IMR-90 (cell line): ENCODE data around the gene ITPR2. TPM values are rescaled to one million over a fixed set of nuclear protein-coding genes. Genes with fewer than 3 reads are reported as not detected.

Experiments
- ATAC-seq: fragments of 200-7000 bp; cut with Tn5 transposase; 2 replicates; pipeline ENCODE4 v1.9.1; 2020; ENCODE audit warnings: low read depth, mild to moderate bottlenecking, moderate library complexity
- BruUV-seq: library from RNA; stranded (reverse); fragments of 400-500 nt; replicated peaks from 2 replicates; lab custom pipeline; 2021; lab: Mats Ljungman, UMichigan
- CTCF ChIA-PET: fragments of 300-600 bp; formaldehyde crosslinking; extraction: SDS; loops from one replicate; lab custom pipeline; 2021; ENCODE audit warnings: antibody characterized with exemption; lab: Yijun Ruan, JAX
- POLR2A ChIA-PET: fragments of 300-600 bp; sonication (Branson Sonifier 250); formaldehyde crosslinking; loops from one replicate; lab custom pipeline; 2022; ENCODE audit warnings: antibody characterized with exemption; ENCODE audit not compliant: unreplicated experiment; lab: Charles Lee
- DNase-seq: peaks from one replicate; pipeline ENCODE4 v3.0.0; 2013
- H2AFZ ChIP-seq: replicated peaks from 2 replicates; pipeline ENCODE3; 2013; ENCODE audit warnings: low read length, mild to moderate bottlenecking; ENCODE audit not compliant: poor library complexity
- H2AK5ac ChIP-seq: 2 replicates; pipeline ENCODE4 v1.6.1; 2013; ENCODE audit warnings: low read depth, low read length, inconsistent platforms
- H2AK9ac ChIP-seq: replicated peaks from 2 replicates; pipeline ENCODE3; 2013; ENCODE audit warnings: mild to moderate bottlenecking, low read depth, low read length, moderate library complexity; ENCODE audit not compliant: poor library complexity
- H2BK120ac ChIP-seq: 2 replicates; pipeline ENCODE4 v1.6.1; 2013; ENCODE audit warnings: low read depth, low read length, inconsistent platforms
- H2BK15ac ChIP-seq: 3 replicates; pipeline ENCODE4 v1.6.1; 2013; ENCODE audit warnings: low read depth, low read length, inconsistent platforms
- H2BK20ac ChIP-seq: 2 replicates; pipeline ENCODE4 v1.6.1; 2013; ENCODE audit warnings: low read depth, mild to moderate bottlenecking, inconsistent platforms, low read length, moderate library complexity
- H2BK5ac ChIP-seq: 2 replicates; pipeline ENCODE4 v1.6.1; 2013; ENCODE audit warnings: mild to moderate bottlenecking, low read depth, low read length, inconsistent platforms; ENCODE audit not compliant: poor library complexity, severe bottlenecking
- H3K14ac ChIP-seq: replicated peaks from 2 replicates; pipeline ENCODE4 v1.6.1; 2013; ENCODE audit warnings: low read depth, low read length, inconsistent platforms
- H3K18ac ChIP-seq: 2 replicates; pipeline ENCODE4 v1.6.1; 2013; ENCODE audit warnings: low read depth, low read length, control low read depth
- H3K23ac ChIP-seq: 2 replicates; pipeline ENCODE4 v1.6.1; 2013; ENCODE audit warnings: low read depth, low read length, inconsistent platforms
- H3K27ac ChIP-seq: 2 replicates; pipeline ENCODE4 v1.5.1; 2013; ENCODE audit warnings: mild to moderate bottlenecking, control low read depth, low read length; ENCODE audit not compliant: insufficient read depth
- H3K27me3 ChIP-seq: 2 replicates; pipeline ENCODE4 v1.6.1; 2013; ENCODE audit warnings: low read length; ENCODE audit not compliant: control insufficient read depth, insufficient read depth
- H3K36me3 ChIP-seq: 2 replicates; pipeline ENCODE4 v1.6.1; 2013; ENCODE audit warnings: low read length, mixed read lengths; ENCODE audit not compliant: control insufficient read depth, insufficient read depth
- H3K4ac ChIP-seq: 2 replicates; pipeline ENCODE4 v1.6.1; 2013; ENCODE audit warnings: low read depth, low read length, inconsistent platforms
- H3K4me1 ChIP-seq: 2 replicates; pipeline ENCODE4 v1.6.1; 2013; ENCODE audit warnings: low read length, mixed read lengths; ENCODE audit not compliant: control insufficient read depth, insufficient read depth
- H3K4me2 ChIP-seq: 2 replicates; pipeline ENCODE4 v1.6.1; 2013; ENCODE audit warnings: low read depth, mild to moderate bottlenecking, control low read depth, low read length, moderate library complexity
- H3K4me3 ChIP-seq: 2 replicates; pipeline ENCODE4 v1.5.1; 2013; ENCODE audit warnings: low read depth, mild to moderate bottlenecking, control low read depth, low read length, moderate library complexity; ENCODE audit not compliant: insufficient read depth
- H3K56ac ChIP-seq: 2 replicates; pipeline ENCODE4 v1.6.1; 2013; ENCODE audit warnings: low read length, inconsistent platforms; ENCODE audit not compliant: insufficient read depth; ENCODE audit errors: extremely low read depth
- H3K79me1 ChIP-seq, 2 experiments: 2 replicates each; pipeline ENCODE4 v1.6.1; 2013; ENCODE audit warnings: low read length in 2 of 2, inconsistent platforms in 1 of 2, low read depth in 1 of 2
- H3K9ac ChIP-seq: 2 replicates; pipeline ENCODE4 v1.6.1; 2013; ENCODE audit warnings: low read depth, low read length, control low read depth
- H3K9me1 ChIP-seq: 2 replicates; pipeline ENCODE4 v1.6.1; 2013; ENCODE audit warnings: low read length, inconsistent platforms; ENCODE audit not compliant: insufficient read depth
- H3K9me3 ChIP-seq: 2 replicates; pipeline ENCODE4 v1.6.1; 2013; ENCODE audit warnings: low read length; ENCODE audit not compliant: control insufficient read depth, insufficient read depth
- H4K20me1 ChIP-seq: 2 replicates; pipeline ENCODE4 v1.6.1; 2013; ENCODE audit warnings: low read length, inconsistent platforms; ENCODE audit not compliant: insufficient read depth
- H4K5ac ChIP-seq: 2 replicates; pipeline ENCODE4 v1.6.1; 2013; ENCODE audit warnings: mild to moderate bottlenecking, low read depth, low read length, control low read depth
- H4K8ac ChIP-seq, 2 experiments: 2 replicates each; pipeline ENCODE4 v1.6.1; 2013; ENCODE audit warnings: low read depth in 2 of 2, low read length in 2 of 2, control low read depth in 1 of 2, inconsistent platforms in 1 of 2
- H4K91ac ChIP-seq: 2 replicates; pipeline ENCODE4 v1.6.1; 2013; ENCODE audit warnings: low read depth, low read length, inconsistent platforms; ENCODE audit not compliant: insufficient read depth
- BHLHE40 ChIP-seq: fragments of 150-350 bp; IDR thresholded peaks from 2 replicates; pipeline ENCODE4 v1.6.1; 2016; ENCODE audit warnings: mild to moderate bottlenecking, low read depth, low read length
- CEBPB ChIP-seq: IDR thresholded peaks from 2 replicates; pipeline ENCODE4 v1.6.1; 2012; ENCODE audit warnings: low read depth, low read length, improper control_type of control experiment
- CHD1 ChIP-seq: IDR thresholded peaks from 2 replicates; pipeline ENCODE4 v1.6.1; 2012; ENCODE audit warnings: low read depth, low read length, improper control_type of control experiment
- CTCF ChIP-seq: conservative IDR thresholded peaks from 2 replicates; pipeline ENCODE4 v1.5.1; 2012; ENCODE audit warnings: mild to moderate bottlenecking, low read depth, low read length, improper control_type of control experiment
- ELK1 ChIP-seq: fragments of 150-350 bp; IDR thresholded peaks from 2 replicates; pipeline ENCODE4 v1.6.1; 2016; ENCODE audit warnings: low read depth, mild to moderate bottlenecking, low read length, moderate library complexity, borderline replicate concordance
- FOS ChIP-seq: fragments of 150-350 bp; IDR thresholded peaks from 2 replicates; pipeline ENCODE4 v1.6.1; 2016; ENCODE audit warnings: low read depth, low read length
- MAZ ChIP-seq: IDR thresholded peaks from 2 replicates; pipeline ENCODE4 v1.6.1; 2012; ENCODE audit warnings: low read depth, mild to moderate bottlenecking, low read length, improper control_type of control experiment, moderate library complexity, borderline replicate concordance
- MXI1 ChIP-seq: IDR thresholded peaks from 2 replicates; pipeline ENCODE4 v1.6.1; 2012; ENCODE audit warnings: low read depth, mild to moderate bottlenecking, low read length, moderate library complexity, borderline replicate concordance
- NFE2L2 ChIP-seq: fragments of 150-350 bp; IDR thresholded peaks from 2 replicates; pipeline ENCODE4 v1.6.1; 2016; ENCODE audit warnings: low read depth, mild to moderate bottlenecking, low read length
- POLR2A ChIP-seq: IDR thresholded peaks from 2 replicates; pipeline ENCODE4 v1.6.1; 2012; ENCODE audit warnings: mild to moderate bottlenecking, low read depth, low read length
- RAD21 ChIP-seq: IDR thresholded peaks from 2 replicates; pipeline ENCODE4 v1.6.1; 2012; ENCODE audit warnings: low read length, improper control_type of control experiment
- RCOR1 ChIP-seq: IDR thresholded peaks from 2 replicates; pipeline ENCODE4 v1.6.1; 2012; ENCODE audit warnings: mild to moderate bottlenecking, low read length, improper control_type of control experiment; ENCODE audit not compliant: insufficient replicate concordance
- RFX5 ChIP-seq: IDR thresholded peaks from 2 replicates; pipeline ENCODE4 v1.8.0; 2012; ENCODE audit warnings: low read depth, mild to moderate bottlenecking, low read length, moderate library complexity
- SMC3 ChIP-seq: fragments of 150-350 bp; IDR thresholded peaks from 2 replicates; pipeline ENCODE4 v1.6.1; 2016; ENCODE audit warnings: low read depth, mild to moderate bottlenecking, antibody characterized with exemption, low read length, moderate library complexity
- USF2 ChIP-seq: fragments of 150-350 bp; IDR thresholded peaks from 2 replicates; pipeline ENCODE4 v1.6.1; 2017; ENCODE audit warnings: mild to moderate bottlenecking, antibody characterized with exemption, low read length, low read depth
- WGBS, 2 experiments: methylation state at CpG; one replicate each; pipeline versions ENCODE4 v1.1.5 to v1.1.7; 2013; ENCODE audit warnings: missing lambda C conversion rate in 2 of 2; ENCODE audit not compliant: insufficient read length in 1 of 2; ENCODE audit errors: extremely low coverage in 2 of 2; 5-methylcytosine and 5-hydroxymethylcytosine counted together
- dilution Hi-C: fragments of 300-500 bp; cut with HindIII; formaldehyde crosslinking; loops from one replicate; pipeline ENCODE4 v1.14.3; 2018; ENCODE audit warnings: low sequenced_read_pairs; ENCODE audit not compliant: unreplicated experiment
- in situ Hi-C: fragments of 300-500 bp; cut with MboI; formaldehyde crosslinking; loops from 3 replicates; pipeline ENCODE4 v1.14.3; 2019; ENCODE audit warnings: low sequenced_read_pairs, inconsistent platforms, mixed read lengths
- intact Hi-C: fragments of 100-400 bp; cut with micrococcal nuclease; formaldehyde crosslinking; loops from 2 replicates; pipeline ENCODE4 v1.10.0; 2022
- polyA plus RNA-seq, 3 experiments: library from polyadenylated mRNA; depleted of rRNA; stranded (reverse); fragments of >200 nt; gene quantifications; 2 replicates each; pipeline ENCODE4 v1.2.3, GENCODE V29; 2012; ENCODE audit warnings: low replicate concordance in 1 of 3
- total RNA-seq: library from RNA; depleted of rRNA; stranded (reverse); fragments of >200 nt; gene quantifications from 2 replicates; pipeline ENCODE4 v1.2.3, GENCODE V29; 2012

ITPR2 gene
- total and polyA plus RNA-seq, 2 of the 4 experiments (the other 2 are of a cell fraction) = 1.2 to 9.0 TPM

- no peak overlapping the region for H3K4me3 ChIP-seq
- no CpG with 5 or more reads among the region's 3 CpGs for WGBS, 2 experiments
- no peak overlapping the region for H2BK5ac ChIP-seq
- dilution Hi-C loops = no loop called here
- H4K8ac ChIP-seq = no peak overlapping the region
- H2AFZ ChIP-seq = no peak overlapping the region
- ChIA-PET POLR2A (no interaction called here), CTCF (interaction anchor here (1.3 kb wide), 1 partner anchor 16 kb away, joined by 4 read pairs; no protein-coding TSS in a partner anchor)
- no peak overlapping the region; the same call in 1 of the 2 replicates for H3K18ac ChIP-seq
- intact Hi-C loops = no loop called here
- no peak overlapping the region for H4K91ac ChIP-seq
- no peak overlapping the region for H2BK120ac ChIP-seq
- no peak for DNase-seq
- in situ Hi-C loops = no loop called here
- H3K4me1 ChIP-seq = peaks cover 2% of the 10 kb centered on the region; the same call in 1 of the 2 replicates
- no peak overlapping the region for H3K4me2 ChIP-seq
- H3K56ac ChIP-seq = no peak overlapping the region
- no peak overlapping the region for H3K9ac ChIP-seq
- H3K23ac ChIP-seq = no peak overlapping the region
- BruUV-seq = no TSS peak
- TF ChIP-seq NFE2L2 (no peak), POLR2A (no peak), RAD21 (no peak), FOS (no peak), RCOR1 (no peak), MXI1 (no peak), CEBPB (no peak), BHLHE40 (no peak), CTCF (no peak), ELK1 (no peak), CHD1 (no peak), SMC3 (no peak), MAZ (no peak), RFX5 (no peak), USF2 (no peak)
- H3K4ac ChIP-seq = no peak overlapping the region
- no peak overlapping the region for H4K5ac ChIP-seq
- no peak overlapping the region for H2BK20ac ChIP-seq
- H2AK9ac ChIP-seq = no peak overlapping the region
- no peak overlapping the region for H3K27ac ChIP-seq
- no peaks in the 10 kb centered on the region for H3K9me3 ChIP-seq
- H3K9me1 ChIP-seq = peaks cover 3% of the 10 kb centered on the region; the same call in 1 of the 2 replicates
- H3K79me1 ChIP-seq = peaks cover 3 to 5% of the 10 kb centered on the region in 2 experiments; a peak in 1 of 4 replicates
- H3K27me3 ChIP-seq = no peaks in the 10 kb centered on the region
- no peak overlapping the region for H2BK15ac ChIP-seq
- H2AK5ac ChIP-seq = no peak overlapping the region
- no peak for ATAC-seq
- no peaks in the 10 kb centered on the region for H4K20me1 ChIP-seq
- no peaks in the 10 kb centered on the region for H3K36me3 ChIP-seq
- no peak overlapping the region for H3K14ac ChIP-seq
Observed at GRCh38 chr12:26808766-26809476, 24.1 kb downstream of the ITPR2 start.
